SH-SY5Y (cell line): ENCODE measurements around the gene PIGP.

Source experiments
- GATA2 ChIP-seq: IDR thresholded peaks from 2 replicates; pipeline ENCODE4 v1.6.1; 2011; ENCODE audit warnings: mild to moderate bottlenecking, low read depth, low read length
- GATA3 ChIP-seq: IDR thresholded peaks from 2 replicates; pipeline ENCODE4 v1.6.1; 2011; ENCODE audit warnings: low read depth, mild to moderate bottlenecking, low read length, moderate library complexity

DNA sequence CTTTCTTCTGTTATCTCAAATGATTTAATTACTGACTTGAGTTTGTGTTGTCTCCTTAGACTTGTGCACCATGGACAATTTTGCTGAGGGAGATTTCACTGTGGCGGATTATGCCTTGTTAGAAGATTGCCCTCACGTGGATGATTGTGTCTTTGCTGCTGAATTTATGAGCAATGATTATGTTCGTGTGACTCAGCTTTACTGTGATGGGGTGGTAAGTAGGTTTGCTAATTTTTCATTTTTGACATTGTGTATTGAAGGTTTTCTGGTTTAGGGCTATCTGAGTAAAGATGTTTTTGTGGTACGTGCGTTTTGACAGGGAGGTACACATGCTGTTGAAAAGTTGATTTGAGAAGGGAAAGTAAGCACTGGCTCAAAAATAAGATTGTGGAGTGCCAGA is 14.3 kb upstream of the PIGP start:
- TF ChIP-seq GATA2 (no peak), GATA3 (no peak)
